ENCODE data around the gene MRPL4.

MRPL4 gene

GRCh38 chr19:10270616-10271394 lies 18.8 kb downstream of the MRPL4 start, which contains the start of gene ICAM1:
TSS of gene ICAM1 (plus strand) at chr19:10271120. CDS start at chr19:10271160, 40 bp downstream.
- Histone ChIP-seq H3K27me3 (ENCODE audit: insufficient read depth, low read length, poor library complexity, severe bottlenecking) (no peaks in the 10 kb centered on the region), H4K20me1 (ENCODE audit: insufficient read depth, low read length, poor library complexity, severe bottlenecking) (no peaks in the 10 kb centered on the region), H3K79me2 (ENCODE audit: insufficient read depth, low read length) (peaks cover 9% of the 10 kb centered on the region; the same call in 1 of the 2 replicates), H2AFZ (ENCODE audit: low read length) (peak within 1 kb of the TSS; percentile 85), H3K4me1 (ENCODE audit: insufficient read depth, low read length, poor library complexity, severe bottlenecking) (peaks cover 21% of the 10 kb centered on the region), H3K4me3 (ENCODE audit: low read length, poor library complexity, severe bottlenecking) (peak within 1 kb of the TSS; percentile 73), H3K9ac (ENCODE audit: low read depth, low read length, poor library complexity, severe bottlenecking) (peak within 1 kb of the TSS; percentile 75), H3F3A (ENCODE audit: low read depth) (no peaks in the 10 kb centered on the region), H3K36me3 (ENCODE audit: insufficient read depth, low read length) (no peaks in the 10 kb centered on the region), H3K9me2 (replicated peaks; ENCODE audit: low read depth, low read length) (no peaks in the 10 kb centered on the region), H3K9me3 (ENCODE audit: insufficient read depth, low read depth, low read length) (no peaks in the 10 kb centered on the region), H3K4me2 (ENCODE audit: low read depth, low read length, poor library complexity, severe bottlenecking) (peak within 1 kb of the TSS; percentile 70)
- no peak for TF ChIP-seq EZH2phosphoT487 (IDR thresholded peaks at IDR 0.05; ENCODE audit: borderline replicate concordance)
- TF ChIP-seq, protein P1, sequence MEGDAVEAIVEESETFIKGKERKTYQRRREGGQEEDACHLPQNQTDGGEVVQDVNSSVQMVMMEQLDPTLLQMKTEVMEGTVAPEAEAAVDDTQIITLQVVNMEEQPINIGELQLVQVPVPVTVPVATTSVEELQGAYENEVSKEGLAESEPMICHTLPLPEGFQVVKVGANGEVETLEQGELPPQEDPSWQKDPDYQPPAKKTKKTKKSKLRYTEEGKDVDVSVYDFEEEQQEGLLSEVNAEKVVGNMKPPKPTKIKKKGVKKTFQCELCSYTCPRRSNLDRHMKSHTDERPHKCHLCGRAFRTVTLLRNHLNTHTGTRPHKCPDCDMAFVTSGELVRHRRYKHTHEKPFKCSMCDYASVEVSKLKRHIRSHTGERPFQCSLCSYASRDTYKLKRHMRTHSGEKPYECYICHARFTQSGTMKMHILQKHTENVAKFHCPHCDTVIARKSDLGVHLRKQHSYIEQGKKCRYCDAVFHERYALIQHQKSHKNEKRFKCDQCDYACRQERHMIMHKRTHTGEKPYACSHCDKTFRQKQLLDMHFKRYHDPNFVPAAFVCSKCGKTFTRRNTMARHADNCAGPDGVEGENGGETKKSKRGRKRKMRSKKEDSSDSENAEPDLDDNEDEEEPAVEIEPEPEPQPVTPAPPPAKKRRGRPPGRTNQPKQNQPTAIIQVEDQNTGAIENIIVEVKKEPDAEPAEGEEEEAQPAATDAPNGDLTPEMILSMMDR (conservative IDR thresholded peaks at IDR 0.05; ENCODE audit: low read length): no peak

GRCh38 chr19:10271543-10272086 lies 19.6 kb downstream of the MRPL4 start:
- Histone ChIP-seq H3K27me3 (ENCODE audit: insufficient read depth, low read length, poor library complexity, severe bottlenecking) (no peaks in the 10 kb centered on the region), H3K36me3 (ENCODE audit: insufficient read depth, low read length) (no peaks in the 10 kb centered on the region), H3K9me2 (replicated peaks; ENCODE audit: low read depth, low read length) (no peaks in the 10 kb centered on the region), H3K4me3 (ENCODE audit: low read length, poor library complexity, severe bottlenecking) (peak overlapping the region; percentile 73), H3K4me1 (ENCODE audit: insufficient read depth, low read length, poor library complexity, severe bottlenecking) (peaks cover 21% of the 10 kb centered on the region), H3K9me3 (ENCODE audit: insufficient read depth, low read depth, low read length) (no peaks in the 10 kb centered on the region), H3K79me2 (ENCODE audit: insufficient read depth, low read length) (peaks cover 9% of the 10 kb centered on the region; the same call in 1 of the 2 replicates), H3K9ac (ENCODE audit: low read depth, low read length, poor library complexity, severe bottlenecking) (peak overlapping the region; percentile 75), H4K20me1 (ENCODE audit: insufficient read depth, low read length, poor library complexity, severe bottlenecking) (no peaks in the 10 kb centered on the region), H3F3A (ENCODE audit: low read depth) (no peaks in the 10 kb centered on the region), H3K4me2 (ENCODE audit: low read depth, low read length, poor library complexity, severe bottlenecking) (peak overlapping the region; percentile 70), H2AFZ (ENCODE audit: low read length) (peak overlapping the region; percentile 85)
- no peak for TF ChIP-seq EZH2phosphoT487 (IDR thresholded peaks at IDR 0.05; ENCODE audit: borderline replicate concordance)
- TF ChIP-seq, protein P1 (conservative IDR thresholded peaks at IDR 0.05; ENCODE audit: low read length): no peak

DNA sequence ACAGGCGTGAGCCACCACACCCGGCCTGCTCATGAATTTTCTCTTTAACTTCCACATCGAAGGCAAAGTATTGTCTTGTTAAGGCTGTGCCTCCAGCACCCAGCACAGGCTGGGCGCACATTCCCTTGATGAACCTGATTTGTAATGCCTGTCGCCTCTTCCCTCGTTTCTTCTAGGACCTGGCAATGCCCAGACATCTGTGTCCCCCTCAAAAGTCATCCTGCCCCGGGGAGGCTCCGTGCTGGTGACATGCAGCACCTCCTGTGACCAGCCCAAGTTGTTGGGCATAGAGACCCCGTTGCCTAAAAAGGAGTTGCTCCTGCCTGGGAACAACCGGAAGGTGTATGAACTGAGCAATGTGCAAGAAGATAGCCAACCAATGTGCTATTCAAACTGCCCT lies 22.6 kb downstream of the MRPL4 start:
- H3K4me3 ChIP-seq (ENCODE audit: low read length, poor library complexity, severe bottlenecking): no peak overlapping the region
- H3K4me2 ChIP-seq (ENCODE audit: low read depth, low read length, poor library complexity, severe bottlenecking): no peak overlapping the region
- no peaks in the 10 kb centered on the region for H3K9me3 ChIP-seq (ENCODE audit: insufficient read depth, low read depth, low read length)
- H2AFZ ChIP-seq (ENCODE audit: low read length): no peak overlapping the region
- no peaks in the 10 kb centered on the region for H3K9me2 ChIP-seq (replicated peaks; ENCODE audit: low read depth, low read length)
- TF ChIP-seq, protein P1 (conservative IDR thresholded peaks at IDR 0.05; ENCODE audit: low read length): no peak
- no peaks in the 10 kb centered on the region for H3F3A ChIP-seq (ENCODE audit: low read depth)
- no peaks in the 10 kb centered on the region for H3K27me3 ChIP-seq (ENCODE audit: insufficient read depth, low read length, poor library complexity, severe bottlenecking)
- H3K4me1 ChIP-seq (ENCODE audit: insufficient read depth, low read length, poor library complexity, severe bottlenecking): peaks cover 23% of the 10 kb centered on the region
- peaks cover 9% of the 10 kb centered on the region; the same call in 1 of the 2 replicates for H3K79me2 ChIP-seq (ENCODE audit: insufficient read depth, low read length)
- no peak overlapping the region for H3K9ac ChIP-seq (ENCODE audit: low read depth, low read length, poor library complexity, severe bottlenecking)
- H4K20me1 ChIP-seq (ENCODE audit: insufficient read depth, low read length, poor library complexity, severe bottlenecking): no peaks in the 10 kb centered on the region
- H3K36me3 ChIP-seq (ENCODE audit: insufficient read depth, low read length): no peaks in the 10 kb centered on the region
